Astrocyte (in vitro differentiated cells and primary cell): ENCODE results near the gene SLC7A10.
"Not testable (repeated sequence)": the region's sequence is repeated elsewhere in the genome, so short reads cannot be mapped to it uniquely, and the experiment has no call there.

Experiments used
- CTCF ChIP-seq: IDR thresholded peaks from 2 replicates; pipeline ENCODE4 v1.5.1; 2011; ENCODE audit warnings: low read depth, mild to moderate bottlenecking, inconsistent platforms, low read length, moderate library complexity; ENCODE audit not compliant: insufficient read depth
- EZH2 ChIP-seq: IDR thresholded peaks from 2 replicates; pipeline ENCODE4 v1.6.1; 2012; ENCODE audit warnings: mild to moderate bottlenecking, low read length, inconsistent platforms; ENCODE audit not compliant: insufficient read depth

DNA sequence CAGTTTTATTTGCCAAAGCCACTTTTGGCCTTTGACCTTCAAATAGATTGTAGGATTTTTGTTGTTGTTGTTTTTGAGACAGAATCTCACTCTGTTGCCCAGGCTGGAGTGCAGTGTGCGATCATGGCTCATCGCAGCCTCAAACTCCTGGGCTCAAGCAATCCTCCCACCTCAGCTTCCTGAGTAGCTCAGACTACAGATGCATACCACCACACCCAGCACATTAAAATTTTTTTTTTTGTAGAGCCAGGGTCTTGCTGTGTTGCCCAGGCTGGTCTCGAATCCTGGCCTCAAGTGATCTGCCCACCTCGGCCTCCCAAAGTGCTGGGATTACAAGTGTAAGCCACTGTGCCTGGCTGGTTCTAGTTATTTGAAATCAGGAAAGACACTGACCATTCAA is 34.6 kb downstream of the SLC7A10 start:
- not testable (repeated sequence) for TF ChIP-seq CTCF, EZH2
